Ovary (tissue), 9 donors: ENCODE measurements around the gene RGL1. TPM values are rescaled to one million over a fixed set of nuclear protein-coding genes. Genes with fewer than 3 reads are reported as not detected.

ENCODE experiments used
- DNase-seq, 5 donors: peaks; one replicate each; pipeline ENCODE4 v3.0.0-alpha.2; 2019 to 2020
- H3K27ac ChIP-seq, 2 donors: fragments of 200-600 bp; one replicate each; pipeline versions ENCODE4 v1.5.1 to v1.8.0; 2019 to 2022
- H3K27me3 ChIP-seq: fragments of 200-600 bp; one replicate; pipeline ENCODE4 v1.8.0; 2022
- H3K36me3 ChIP-seq: fragments of 200-600 bp; sonication (generic); one replicate; pipeline ENCODE4 v1.5.1; 2019
- H3K4me1 ChIP-seq: one replicate; pipeline ENCODE4 v1.8.1; 2013; ENCODE audit warnings: mild to moderate bottlenecking, moderate library complexity; ENCODE audit not compliant: insufficient read depth
- H3K4me3 ChIP-seq: fragments of 200-600 bp; sonication (generic); one replicate; pipeline ENCODE4 v1.5.1; 2017
- H3K9me3 ChIP-seq, 2 donors: fragments of 200-600 bp in 1 of 2; sonication (generic) in 1 of 2; one replicate each; pipeline versions ENCODE4 v1.5.1 to v1.8.1; 2013 to 2019; ENCODE audit warnings: mild to moderate bottlenecking in 1 of 2, moderate library complexity in 1 of 2
- EP300 ChIP-seq: sonication (generic); formaldehyde crosslinking; IDR thresholded peaks from one replicate; pipeline ENCODE4 v1.6.1; 2017; ENCODE audit warnings: antibody characterized with exemption
- POLR2A ChIP-seq: fragments of 450-650 bp; IDR thresholded peaks from one replicate; pipeline ENCODE4 v1.6.1; 2017; ENCODE audit warnings: antibody characterized with exemption, mild to moderate bottlenecking, moderate library complexity
- WGBS, 3 donors: extraction: QIAGEN DNeasy Blood & Tissue Kit in 1 of 3; methylation state at CpG; one replicate each; pipeline versions ENCODE4 v1.1.5 to v1.1.7; 2013 to 2017; 5-methylcytosine and 5-hydroxymethylcytosine counted together
- intact Hi-C, 4 donors: fragments of 100-400 bp; cut with DNase I; formaldehyde crosslinking; loops; one replicate each; pipeline versions ENCODE4 v1.11.0 to v1.15.1; 2022 to 2023
- polyA plus RNA-seq, 2 donors: library from polyadenylated mRNA; stranded (reverse); fragments of 200-250 nt in 1 of 2; fragments of 350-450 nt in 1 of 2; fragmentation: Illumina TruSeq in 1 of 2; extraction: RNeasy Lipid Tissue Mini Kit (QIAGEN cat#74804) in 1 of 2; gene quantifications; one replicate each; pipeline ENCODE4 v1.2.3, GENCODE V29; 2013 to 2014
- total RNA-seq, 7 donors: library from RNA; depleted of rRNA in 2 of 7; stranded (reverse); fragments of >200 nt in 2 of 7; fragmentation: NEBNext Ultra II Directional in 3 of 7; extraction: Animal tissue kit (Norgen Biotek cat#: 25700) in 3 of 7; gene quantifications; one replicate each; pipeline versions ENCODE4 v1.1.0 to v1.2.4, GENCODE V29; 2016 to 2023
- TF ChIP-seq, protein P1 (sequence below), 3 donors: fragments of 450-650 bp in 2 of 3; fragments of 200-600 bp in 1 of 3; IDR thresholded peaks; one replicate each; pipeline versions ENCODE4 v1.5.1 to v1.8.0; 2016 to 2022; ENCODE audit warnings: antibody characterized with exemption in 3 of 3, mild to moderate bottlenecking in 1 of 3
- donor health status: DM: no; HTN: no; CAD: no; lungs with moderate emphysema.
- donor health status: DM: no; HTN: no; CAD: no.
- donor health status: Bipolar disorder and iron deficiency.
- donor health status: DM: yes; HTN: yes; CAD: no.
- donor health status: DM: no; HTN: no; CAD: no.
- donor health status: DM: yes; HTN: yes; CAD: no.

RGL1 gene
- total and polyA plus RNA-seq, 9 donors: 14.3 to 61.6 (median 25.7) TPM

GRCh38 chr1:183886853-183887252, 81.9 kb downstream of the RGL1 start:
- H3K36me3 ChIP-seq: no peaks in the 10 kb centered on the region
- intact Hi-C loops: loop anchor here in 1 of 4 donors (10.0 kb wide), 1 partner anchor 82 kb away; the partner anchor contains the start of gene RGL1
- no peak overlapping the region for H3K27ac ChIP-seq
- H3K9me3 ChIP-seq: no peaks in the 10 kb centered on the region
- no peak for DNase-seq
- peaks cover 4% of the 10 kb centered on the region for H3K4me1 ChIP-seq
- H3K27me3 ChIP-seq: no peaks in the 10 kb centered on the region
- no peak for TF ChIP-seq EP300
- TF ChIP-seq POLR2A: no peak
- TF ChIP-seq, protein P1, sequence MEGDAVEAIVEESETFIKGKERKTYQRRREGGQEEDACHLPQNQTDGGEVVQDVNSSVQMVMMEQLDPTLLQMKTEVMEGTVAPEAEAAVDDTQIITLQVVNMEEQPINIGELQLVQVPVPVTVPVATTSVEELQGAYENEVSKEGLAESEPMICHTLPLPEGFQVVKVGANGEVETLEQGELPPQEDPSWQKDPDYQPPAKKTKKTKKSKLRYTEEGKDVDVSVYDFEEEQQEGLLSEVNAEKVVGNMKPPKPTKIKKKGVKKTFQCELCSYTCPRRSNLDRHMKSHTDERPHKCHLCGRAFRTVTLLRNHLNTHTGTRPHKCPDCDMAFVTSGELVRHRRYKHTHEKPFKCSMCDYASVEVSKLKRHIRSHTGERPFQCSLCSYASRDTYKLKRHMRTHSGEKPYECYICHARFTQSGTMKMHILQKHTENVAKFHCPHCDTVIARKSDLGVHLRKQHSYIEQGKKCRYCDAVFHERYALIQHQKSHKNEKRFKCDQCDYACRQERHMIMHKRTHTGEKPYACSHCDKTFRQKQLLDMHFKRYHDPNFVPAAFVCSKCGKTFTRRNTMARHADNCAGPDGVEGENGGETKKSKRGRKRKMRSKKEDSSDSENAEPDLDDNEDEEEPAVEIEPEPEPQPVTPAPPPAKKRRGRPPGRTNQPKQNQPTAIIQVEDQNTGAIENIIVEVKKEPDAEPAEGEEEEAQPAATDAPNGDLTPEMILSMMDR (IDR thresholded peaks at IDR 0.05): no peak
- no peak overlapping the region for H3K4me3 ChIP-seq

GRCh38 chr1:183887826-183888819, 83.2 kb downstream of the RGL1 start:
- Histone ChIP-seq H3K27me3 (no peaks in the 10 kb centered on the region), H3K36me3 (no peaks in the 10 kb centered on the region), H3K4me3 (no peak overlapping the region), H3K27ac (no peak overlapping the region), H3K9me3 (no peaks in the 10 kb centered on the region), H3K4me1 (peaks cover 2% of the 10 kb centered on the region)
- no peak for TF ChIP-seq EP300
- TF ChIP-seq, protein P1 (IDR thresholded peaks at IDR 0.05): no peak
- TF ChIP-seq POLR2A: no peak
- intact Hi-C loops: loop anchor here in 1 of 4 donors (10.0 kb wide), 1 partner anchor 83 kb away; the partner anchor contains the start of gene RGL1
- DNase-seq: no peak
- WGBS, 3 donors: 27 to 47% (median 36%) methylated on average over 9 of the region's 9 CpGs

GRCh38 chr1:183889095-183889494, 84.2 kb downstream of the RGL1 start:
- Histone ChIP-seq H3K27me3 (no peaks in the 10 kb centered on the region), H3K4me1 (peaks cover 2% of the 10 kb centered on the region), H3K27ac (no peak overlapping the region), H3K9me3 (no peaks in the 10 kb centered on the region), H3K36me3 (no peaks in the 10 kb centered on the region), H3K4me3 (no peak overlapping the region)
- TF ChIP-seq, protein P1 (IDR thresholded peaks at IDR 0.05): no peak
- TF ChIP-seq POLR2A: no peak
- TF ChIP-seq EP300: no peak
- intact Hi-C loops: loop anchor here in 1 of 4 donors (10.0 kb wide), 1 partner anchor 84 kb away; the partner anchor contains the start of gene RGL1
- WGBS, 3 donors: 65 to 71% (median 69%) methylated on average over 2 of the region's 2 CpGs
- DNase-seq: no peak

- no peaks in the 10 kb centered on the region for H3K9me3 ChIP-seq
- no peaks in the 10 kb centered on the region for H3K36me3 ChIP-seq
- 84 to 94% (median 88%) methylated on average over 3 of the region's 3 CpGs for WGBS, 3 donors
- peaks cover 2% of the 10 kb centered on the region for H3K4me1 ChIP-seq
- TF ChIP-seq, protein P1 (IDR thresholded peaks at IDR 0.05): no peak
- TF ChIP-seq EP300 (no peak), POLR2A (no peak)
- no peak overlapping the region for H3K27ac ChIP-seq
- no peak overlapping the region for H3K4me3 ChIP-seq
- no peak for DNase-seq
- intact Hi-C loops: no loop called here
- no peaks in the 10 kb centered on the region for H3K27me3 ChIP-seq
Measured at GRCh38 chr1:183891158-183891856, 86.4 kb downstream of the RGL1 start.
